TTC549 (cell line): ENCODE measurements around the gene HDGFL3.
"Not testable (repeated sequence)": the region's sequence is repeated elsewhere in the genome, so short reads cannot be mapped to it uniquely, and the experiment has no call there.

Source experiments
- FAIRE-seq: peaks from 2 replicates; lab custom pipeline; 2012; peaks lifted over from hg19 to GRCh38; lab: Jason Lieb, UNC

HDGFL3 gene

DNA sequence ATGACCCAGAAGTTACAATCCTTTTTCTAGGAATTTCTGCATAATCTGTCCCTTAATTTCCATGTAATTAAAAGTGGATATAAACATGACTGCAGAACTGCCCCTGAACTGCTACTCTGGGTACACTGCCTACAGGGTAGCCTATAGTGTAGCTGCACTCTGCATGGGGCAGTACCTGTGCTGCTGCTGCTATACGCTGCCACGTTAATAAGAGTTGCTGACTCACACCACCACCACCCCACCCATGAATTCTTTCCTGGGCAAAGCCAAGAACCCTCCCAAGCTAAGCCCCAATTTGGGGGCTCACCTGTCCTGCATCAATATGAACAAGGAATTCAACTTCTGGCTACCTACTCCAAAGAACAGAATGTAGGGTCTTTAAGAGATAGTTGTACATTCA is 13.9 kb downstream of the HDGFL3 start:
- no peak for FAIRE-seq

DNA sequence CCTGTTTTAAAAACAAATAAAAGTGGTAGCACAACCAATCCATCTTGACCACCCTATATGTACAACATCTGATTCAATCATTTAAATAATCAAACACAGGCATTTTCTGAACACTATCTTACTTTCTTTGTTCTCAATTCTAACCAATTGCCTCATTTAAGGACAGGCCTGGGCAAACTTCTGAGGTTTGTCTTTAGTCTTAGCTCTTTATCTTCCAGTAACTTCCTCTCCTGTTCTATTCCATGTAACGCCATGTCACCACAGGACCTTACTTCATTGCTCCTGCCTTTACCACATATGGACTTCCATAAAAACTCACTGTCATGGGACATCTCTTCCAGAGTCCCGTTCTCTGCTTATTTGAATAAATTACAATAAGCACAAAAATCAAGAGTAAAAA is 14.9 kb downstream of the HDGFL3 start:
- FAIRE-seq = no peak

DNA sequence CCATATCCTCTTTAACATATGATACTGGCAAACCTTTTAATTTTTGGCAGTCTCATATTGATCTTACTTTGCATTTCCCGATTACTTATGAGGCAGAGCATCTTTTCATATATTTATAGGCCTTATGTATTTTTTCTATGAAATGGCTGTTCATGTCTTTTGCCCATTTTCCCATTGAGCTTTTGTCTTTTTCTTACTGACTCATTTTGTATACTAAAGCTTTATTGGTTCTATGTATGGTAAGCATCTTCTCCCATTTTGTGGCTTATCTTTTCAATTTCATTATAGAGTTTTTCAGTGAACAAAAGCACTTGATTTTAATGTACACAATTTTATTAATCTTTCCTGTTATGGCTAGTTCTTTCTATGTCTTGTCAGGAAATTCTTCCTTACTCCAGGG is 17.2 kb downstream of the HDGFL3 start:
- FAIRE-seq = no peak

GRCh38 chr15:83185561-83185960 is 22.1 kb downstream of the HDGFL3 start:
- no peak for FAIRE-seq

DNA sequence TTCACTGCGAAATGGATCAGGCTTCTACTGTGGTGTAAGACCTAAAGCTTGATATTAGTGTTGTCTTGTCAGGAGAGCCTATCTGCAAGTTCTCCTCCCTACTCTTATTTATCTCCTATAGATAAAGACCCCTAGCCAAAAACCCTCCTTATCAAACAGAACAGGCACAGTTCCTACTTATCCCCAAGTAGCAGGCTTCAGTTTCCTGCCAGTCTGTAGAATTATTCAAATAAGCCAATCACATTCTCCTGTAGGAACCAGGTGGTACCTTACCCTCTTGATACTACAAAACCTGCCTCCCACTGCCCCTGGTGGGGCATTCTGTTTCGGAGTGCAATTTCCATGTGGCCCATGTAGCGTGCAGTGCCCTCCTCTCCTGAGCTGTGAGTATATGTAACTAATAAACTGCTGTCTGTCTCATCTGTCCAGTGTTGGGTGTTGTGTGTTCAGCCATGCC is 28.7 kb downstream of the HDGFL3 start:
- no peak for FAIRE-seq

DNA sequence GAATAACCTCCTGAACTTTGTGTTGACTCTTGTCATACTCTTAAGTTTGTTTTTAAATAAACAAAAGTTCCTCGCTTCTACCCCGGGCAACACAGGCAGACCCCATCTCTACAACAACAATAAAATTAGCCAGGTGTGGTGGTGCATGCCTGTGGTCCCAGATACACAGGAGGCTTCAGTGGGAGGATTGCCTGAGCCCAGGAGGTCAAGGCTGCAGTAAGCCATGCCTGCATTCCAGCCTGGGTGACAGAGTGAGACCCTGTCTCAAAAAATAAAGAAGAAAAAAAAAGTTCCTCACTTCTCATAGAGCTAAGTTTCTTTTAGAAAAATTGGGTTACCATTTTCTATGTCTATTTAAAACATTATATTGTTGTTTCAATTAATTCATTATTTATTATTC is 29.2 kb downstream of the HDGFL3 start:
- FAIRE-seq = no peak

DNA sequence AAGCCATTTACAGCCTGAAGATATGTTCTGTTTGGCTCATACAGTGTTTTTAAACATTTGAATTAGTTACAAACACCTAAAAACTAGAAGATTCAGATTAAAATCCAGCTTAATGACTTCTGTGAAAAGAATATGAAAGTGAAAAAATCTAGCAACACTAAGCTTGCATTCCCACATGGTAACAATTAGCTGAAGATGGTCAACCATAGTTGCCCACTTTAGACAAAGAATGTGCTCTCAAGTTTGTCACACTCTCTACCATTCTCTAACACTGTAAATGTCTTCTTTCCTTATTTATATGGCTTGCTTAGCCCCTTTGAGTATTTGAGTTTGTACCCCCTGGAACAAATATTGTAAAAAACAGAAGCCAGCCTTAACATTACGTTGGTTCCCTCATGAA is 32.7 kb downstream of the HDGFL3 start:
- no peak for FAIRE-seq

GRCh38 chr15:83170474-83171165 is 37.0 kb downstream of the HDGFL3 start:
- no peak for FAIRE-seq

- FAIRE-seq = not testable (repeated sequence)
Observed at GRCh38 chr15:83169576-83169975, 38.0 kb downstream of the HDGFL3 start.

DNA sequence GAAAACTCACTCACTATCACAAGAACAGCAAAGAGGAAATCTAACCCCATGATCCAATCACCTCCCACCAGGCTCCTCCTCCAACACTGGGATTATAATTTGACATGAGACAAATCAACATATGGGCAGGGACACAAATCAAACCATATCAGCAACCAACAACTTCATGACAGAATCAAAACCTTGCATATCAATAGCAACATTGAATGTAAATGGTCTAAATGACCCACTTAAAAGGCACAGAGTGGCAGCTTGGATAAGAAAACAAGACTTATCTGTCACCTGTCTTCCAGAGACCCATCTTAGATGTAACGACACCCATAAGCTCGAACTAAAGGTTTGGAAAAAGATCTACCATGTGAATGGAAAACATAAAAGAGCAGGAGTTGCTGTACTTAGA is 40.8 kb downstream of the HDGFL3 start:
- no peak for FAIRE-seq

- FAIRE-seq = no peak
Observed at GRCh38 chr15:83166218-83166617, 41.4 kb downstream of the HDGFL3 start.

GRCh38 chr15:83164771-83165404 is 42.7 kb downstream of the HDGFL3 start:
- no peak for FAIRE-seq

DNA sequence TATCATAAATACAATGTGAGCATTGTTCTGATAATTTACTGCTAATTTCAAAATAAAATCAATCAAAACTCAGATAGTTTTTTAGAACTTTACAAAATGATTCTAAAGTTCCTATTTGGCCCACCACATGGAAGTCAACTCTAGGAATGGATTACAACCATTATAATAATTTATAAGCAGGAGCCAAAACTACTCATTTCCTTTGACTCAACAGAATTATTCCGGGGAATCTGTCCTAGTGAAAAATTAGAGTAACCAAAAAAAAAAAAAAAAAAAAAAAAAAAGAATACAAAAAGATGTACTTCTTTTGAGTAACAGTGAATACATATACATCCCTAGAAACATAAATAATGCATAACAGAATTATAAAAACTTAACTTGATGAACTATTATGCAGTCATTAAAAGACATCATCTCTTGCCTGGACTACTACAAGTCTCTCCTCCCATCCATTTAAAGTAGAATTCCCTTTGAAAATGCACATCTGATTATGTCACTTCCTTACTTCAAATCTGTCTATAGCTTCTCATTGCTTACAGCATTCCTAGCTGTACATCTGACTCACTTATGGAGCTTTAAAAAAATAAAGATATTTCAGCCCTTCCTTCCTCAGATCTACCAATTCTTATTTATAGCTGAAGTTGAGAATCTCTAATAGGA is 43.4 kb downstream of the HDGFL3 start:
- no peak for FAIRE-seq

DNA sequence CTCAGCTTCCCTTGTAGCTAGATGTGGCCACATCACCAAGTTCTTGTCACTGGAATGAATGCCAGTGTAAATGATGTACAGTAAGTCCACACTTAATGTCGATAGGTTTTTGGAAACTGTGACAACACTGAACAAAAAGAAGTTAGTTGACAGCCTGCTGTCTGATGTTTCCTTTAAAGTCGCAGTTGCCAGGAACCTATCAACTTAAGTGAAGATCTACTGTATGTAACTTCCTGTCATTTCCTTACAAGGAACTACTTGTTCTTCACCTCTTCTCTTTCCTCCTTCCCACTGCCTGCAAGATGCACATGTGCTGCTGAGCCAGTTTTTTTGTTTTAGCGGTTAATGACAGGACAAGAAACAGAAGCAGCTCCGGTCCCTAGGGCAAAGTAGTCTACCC is 44.6 kb downstream of the HDGFL3 start:
- FAIRE-seq = no peak

GRCh38 chr15:83160741-83161140 is 46.9 kb downstream of the HDGFL3 start:
- no peak for FAIRE-seq

- no peak for FAIRE-seq
Observed at GRCh38 chr15:83158393-83158792, 49.2 kb downstream of the HDGFL3 start.

- no peak for FAIRE-seq
Observed at GRCh38 chr15:83155942-83156341, 51.7 kb downstream of the HDGFL3 start.

GRCh38 chr15:83153288-83153687 is 54.3 kb downstream of the HDGFL3 start:
- FAIRE-seq = no peak

- FAIRE-seq = no peak
Observed at GRCh38 chr15:83144771-83145170, 62.9 kb downstream of the HDGFL3 start.

GRCh38 chr15:83142151-83142550 is 65.5 kb downstream of the HDGFL3 start:
- not testable (repeated sequence) for FAIRE-seq

DNA sequence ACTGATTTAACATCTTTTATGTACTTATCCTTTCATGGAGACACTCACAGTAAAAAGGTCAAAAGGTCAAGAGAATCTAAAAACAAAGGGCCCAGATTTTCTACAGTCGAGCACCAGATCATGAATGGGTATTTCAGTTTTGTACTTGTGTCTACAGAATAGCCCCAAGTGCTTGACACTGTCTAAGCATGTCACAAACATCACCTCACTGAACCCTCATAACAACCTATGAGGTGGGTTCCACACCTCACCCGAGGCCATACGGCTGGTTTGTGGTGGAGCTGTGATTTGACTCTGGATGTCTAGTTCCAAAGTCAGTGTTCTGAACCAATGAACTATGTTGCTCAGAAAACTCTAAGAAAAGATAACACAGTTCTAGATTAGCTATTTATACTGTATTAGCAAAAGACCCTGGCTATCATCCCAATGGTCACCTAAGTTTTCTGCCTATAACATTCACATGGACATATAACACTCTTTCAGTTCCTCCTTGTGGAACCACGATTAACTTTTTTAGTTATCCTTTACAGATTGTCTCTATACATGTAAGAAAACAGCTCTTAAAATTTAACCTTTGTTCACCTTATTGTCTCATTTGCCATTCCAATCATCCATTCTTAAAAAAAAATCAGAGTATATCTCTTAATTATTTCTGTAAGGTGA is 74.6 kb downstream of the HDGFL3 start:
- FAIRE-seq = no peak

- no peak for FAIRE-seq
Observed at GRCh38 chr15:83129791-83130190, 77.8 kb downstream of the HDGFL3 start.

GRCh38 chr15:83127547-83128150 is 80.0 kb downstream of the HDGFL3 start:
- no peak for FAIRE-seq
